Inflammatory macrophage (primary cell): ENCODE results near the gene PTCD1.
"Not testable (repeated sequence)": the region's sequence is repeated elsewhere in the genome, so short reads cannot be mapped to it uniquely, and the experiment has no call there.

Experiments
- DNase-seq, 2 donors: peaks; one replicate each; pipeline ENCODE4 v3.0.0-alpha.2; 2020 to 2022

The PTCD1 gene

DNA sequence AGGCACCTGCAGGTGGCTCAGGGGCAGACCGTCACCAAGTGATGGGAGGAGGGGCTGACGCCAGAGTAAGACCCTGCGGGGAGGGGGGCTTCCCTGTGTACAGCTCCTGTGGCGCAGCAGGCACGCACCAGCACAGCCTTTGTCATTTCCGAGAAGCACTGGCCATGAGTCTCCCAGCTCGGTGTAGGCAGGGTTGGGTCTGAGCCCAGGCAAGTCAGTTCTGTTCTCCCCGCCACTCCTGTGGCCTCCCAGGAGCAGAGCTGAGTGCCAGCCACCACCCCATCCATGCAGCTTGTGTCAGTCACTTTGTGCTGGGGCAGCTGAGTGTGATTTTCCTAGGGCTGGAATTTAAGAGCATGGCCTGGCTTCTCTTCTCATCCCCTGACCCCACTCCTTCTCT is 13.3 kb upstream of the PTCD1 start:
- DNase-seq: no peak

DNA sequence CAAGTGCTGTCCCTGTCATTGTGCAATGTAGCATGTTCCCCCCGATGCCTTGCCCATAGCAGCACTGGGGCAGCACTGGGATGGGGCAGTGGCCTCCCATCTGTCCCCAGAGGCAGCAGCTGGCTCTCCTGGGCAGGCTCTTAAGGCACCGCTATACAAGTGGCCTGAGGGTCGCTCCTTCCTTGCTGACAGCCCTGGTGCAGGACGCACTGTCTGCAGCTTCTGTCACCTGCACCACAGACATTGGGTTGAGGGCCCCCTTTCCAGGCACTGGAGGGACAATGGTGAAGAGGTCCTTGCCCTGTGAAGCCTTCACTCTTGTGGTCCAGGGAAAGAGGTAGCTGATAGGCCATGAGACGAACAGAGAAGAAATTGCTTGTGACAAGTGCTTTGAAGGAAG is 10.7 kb upstream of the PTCD1 start:
- DNase-seq: no peak

DNA sequence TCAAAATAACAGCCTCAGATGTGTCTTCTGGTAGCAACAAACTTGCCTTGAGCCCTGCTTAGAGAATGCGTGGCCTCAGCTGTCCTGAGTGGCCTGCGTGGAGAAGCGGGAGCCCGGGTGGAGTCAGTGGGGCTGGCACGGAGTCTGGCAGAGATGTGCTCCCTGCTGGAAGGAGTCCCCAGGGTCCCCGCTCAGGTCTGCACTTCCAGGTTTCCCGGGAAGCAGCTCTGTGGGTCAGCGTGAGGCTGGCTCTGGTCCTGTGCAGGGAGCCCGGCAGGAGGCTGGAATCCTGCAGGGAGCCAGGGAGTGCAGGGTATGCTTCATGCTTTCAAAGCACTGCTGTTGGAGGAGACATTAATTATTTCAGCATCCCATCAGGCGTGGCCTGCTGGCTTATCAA is 10.3 kb upstream of the PTCD1 start:
- no peak for DNase-seq

DNA sequence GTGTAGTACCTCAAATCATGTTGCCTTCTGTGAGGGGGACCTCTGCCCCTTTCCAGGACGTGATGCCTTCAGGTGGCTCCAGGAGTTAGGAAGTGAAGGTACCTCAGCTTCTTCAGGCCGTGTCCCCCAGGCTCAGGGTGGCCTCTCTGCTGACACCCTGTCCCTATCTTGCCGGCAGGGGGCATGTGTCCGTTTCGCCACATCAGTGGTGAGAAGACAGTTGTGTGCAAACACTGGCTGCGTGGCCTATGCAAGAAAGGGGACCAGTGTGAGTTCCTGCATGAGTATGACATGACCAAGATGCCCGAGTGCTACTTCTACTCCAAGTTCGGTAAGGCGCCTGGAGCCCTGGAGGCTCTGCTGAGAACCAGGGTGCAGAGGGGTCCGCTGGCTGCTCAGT is 9.3 kb upstream of the PTCD1 start:
- DNase-seq: no peak

DNA sequence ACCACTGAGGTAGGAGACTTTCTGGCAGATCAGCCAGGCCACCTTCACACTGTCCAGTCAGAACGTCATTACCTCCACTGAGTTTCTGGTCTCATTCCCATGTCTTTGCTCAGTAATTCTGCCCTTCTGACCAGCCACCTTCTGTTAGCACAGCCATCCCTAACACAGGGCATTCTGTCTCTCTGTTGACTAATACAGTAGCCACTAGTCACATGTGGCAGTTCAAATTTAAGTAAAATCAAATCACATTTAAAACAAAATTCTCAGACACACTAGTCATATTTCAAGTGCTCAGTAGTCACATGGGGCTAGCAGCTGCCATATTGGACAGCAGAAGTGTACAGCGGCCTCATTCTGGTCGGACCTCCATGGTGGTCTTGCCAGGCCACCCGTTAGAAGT is 7.5 kb upstream of the PTCD1 start:
- no peak for DNase-seq

DNA sequence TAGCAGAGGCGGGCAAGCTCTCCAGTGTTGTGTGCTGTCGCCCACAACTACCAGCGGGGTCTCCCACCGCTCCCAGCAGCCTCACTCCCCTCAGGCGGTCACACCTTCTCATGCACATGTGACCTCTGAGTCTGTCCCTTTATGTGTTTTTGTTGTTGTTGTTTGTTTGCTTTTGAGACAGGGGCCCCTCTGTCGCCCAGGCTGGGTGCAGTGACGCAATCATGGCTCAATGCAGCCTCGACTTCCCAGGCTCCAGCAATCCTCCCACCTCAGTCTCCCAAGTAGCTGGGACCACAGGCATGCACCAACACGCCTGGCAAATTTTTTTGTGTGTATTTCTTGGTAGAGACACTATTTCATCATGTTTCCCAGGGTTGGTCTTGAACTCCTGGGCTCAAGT is 1.6 kb upstream of the PTCD1 start:
- DNase-seq: no peak

DNA sequence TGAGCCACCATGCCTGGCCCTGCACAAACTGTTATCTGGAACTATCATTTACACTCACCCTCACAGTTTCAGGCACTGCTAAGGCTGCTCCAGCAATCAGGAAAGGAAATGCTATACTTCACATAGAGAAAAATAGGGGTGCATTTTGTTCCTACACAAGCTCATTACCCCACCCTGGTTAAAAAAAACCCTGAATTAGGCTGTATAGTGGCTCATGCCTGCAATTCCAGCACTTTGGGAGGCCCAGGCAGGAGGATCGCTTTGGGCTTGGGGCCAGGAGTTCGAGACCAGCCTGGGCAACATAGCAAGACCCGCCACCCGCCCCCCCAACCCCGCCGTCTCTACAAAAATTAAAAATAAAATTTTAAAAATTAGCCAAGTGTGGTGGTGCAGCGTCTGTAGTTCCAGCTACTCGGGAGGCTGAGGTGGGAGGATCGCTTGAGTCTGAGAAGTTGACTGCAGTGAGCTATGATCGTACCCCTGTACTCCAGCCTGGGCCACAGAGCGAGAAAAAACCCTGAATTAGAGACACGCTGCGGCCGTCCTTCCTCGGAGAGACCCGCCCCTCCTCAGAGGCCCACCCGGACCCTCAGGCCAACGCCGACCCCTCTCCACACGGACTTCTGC is 539 bp downstream of the PTCD1 start:
- no peak for DNase-seq

DNA sequence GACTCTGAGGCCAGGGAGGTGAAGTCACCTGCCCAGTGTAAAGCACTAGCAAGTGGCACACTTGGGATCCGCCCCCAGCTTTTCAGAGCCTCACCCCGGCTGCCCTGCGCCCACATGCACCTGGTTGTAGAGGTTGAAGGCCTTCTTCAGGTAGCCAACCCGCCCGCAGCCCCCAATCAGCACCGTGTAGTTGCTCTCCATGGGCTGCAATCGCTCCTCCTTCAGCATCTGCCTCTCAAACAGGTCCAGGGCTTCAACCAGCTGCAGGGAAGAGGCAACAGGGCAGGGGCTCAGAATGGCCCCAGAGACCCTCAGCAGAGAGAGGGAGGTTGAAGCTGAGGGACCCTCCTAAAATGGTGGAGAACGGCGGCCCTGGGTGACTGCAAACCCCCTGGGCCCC is 5.4 kb downstream of the PTCD1 start:
- DNase-seq: no peak

DNA sequence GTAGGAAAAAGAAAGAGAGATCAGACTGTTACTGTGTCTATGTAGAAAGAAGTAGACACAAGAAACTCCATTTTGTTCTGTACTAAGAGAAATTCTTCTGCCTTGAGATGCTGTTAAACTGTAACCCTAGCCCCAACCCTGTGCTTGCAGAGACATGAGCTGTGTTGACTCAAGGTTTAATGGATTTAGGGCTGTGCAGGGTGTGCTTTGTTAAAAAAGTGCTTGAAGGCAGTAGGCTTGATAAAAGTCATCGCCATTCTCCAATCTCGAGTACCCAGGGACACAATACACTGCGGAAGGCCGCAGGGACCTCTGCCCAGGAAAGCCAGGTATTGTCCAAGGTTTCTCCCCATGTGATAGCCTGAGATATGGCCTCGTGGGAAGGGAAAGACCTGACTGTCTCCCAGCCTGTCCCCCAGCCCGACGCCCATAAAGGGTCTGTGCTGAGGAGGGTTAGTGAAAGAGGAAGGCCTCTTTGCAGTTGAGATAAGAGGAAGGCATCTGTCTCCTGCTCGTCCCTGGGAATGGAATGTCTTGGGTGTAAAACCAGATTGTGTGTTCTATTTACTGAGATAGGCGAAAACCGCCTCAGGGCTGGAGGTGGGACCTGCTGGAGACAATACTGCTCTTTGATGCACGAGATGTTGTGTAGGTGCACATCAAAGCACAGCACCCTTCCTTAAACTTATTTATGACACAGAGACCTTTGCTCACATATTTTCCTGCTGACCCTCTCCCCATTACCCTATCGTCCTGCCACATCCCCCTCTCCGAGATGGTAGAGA is 6.7 kb downstream of the PTCD1 start:
- DNase-seq: not testable (repeated sequence)

DNA sequence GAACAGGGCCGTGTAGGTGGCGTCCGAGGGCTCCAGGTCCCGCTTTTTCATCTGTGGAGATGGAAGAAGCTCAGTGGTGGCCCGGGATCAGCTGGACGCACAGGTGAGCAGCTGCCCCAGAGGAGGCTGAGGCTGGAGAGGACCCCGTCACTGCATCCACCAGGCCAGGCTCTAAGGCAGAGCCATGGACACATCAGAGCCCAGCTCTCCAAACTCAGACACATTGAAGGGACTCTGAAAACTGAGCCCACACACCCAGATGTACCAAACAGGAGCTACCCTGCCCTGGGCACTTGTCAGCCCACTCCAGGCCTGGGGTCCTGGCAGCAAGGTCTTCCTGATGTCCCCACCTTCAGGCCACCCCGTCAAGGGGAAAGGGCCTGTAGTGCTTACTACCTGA is 8.8 kb downstream of the PTCD1 start:
- no peak for DNase-seq

DNA sequence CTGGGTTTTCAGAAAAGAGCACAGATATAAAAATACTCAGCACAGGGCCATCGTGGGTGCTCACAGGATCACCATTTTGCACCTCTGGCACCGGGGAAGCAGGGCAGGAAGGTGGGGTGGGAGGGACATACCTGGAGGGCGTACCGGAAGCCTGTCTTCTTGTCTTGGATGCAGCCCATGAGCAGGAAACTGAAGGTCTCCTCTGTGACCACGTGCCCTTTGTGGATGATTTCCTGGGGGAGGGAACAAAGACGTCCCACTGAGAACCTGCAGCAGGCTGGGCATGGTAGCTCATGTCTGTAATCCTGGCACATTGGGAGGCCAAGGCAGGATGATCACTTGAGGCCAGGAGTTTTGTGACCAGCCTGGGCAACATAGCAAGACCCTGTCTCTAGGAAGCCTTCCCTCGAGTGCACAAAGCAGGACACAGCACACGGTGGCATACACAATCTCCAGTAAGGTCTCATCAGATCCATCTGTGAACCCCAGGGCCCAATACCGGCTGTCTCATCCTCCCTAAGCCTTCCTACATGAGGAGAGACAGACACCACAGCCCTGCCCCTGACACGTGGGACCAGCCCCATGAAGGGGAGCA is 9.5 kb downstream of the PTCD1 start:
- no peak for DNase-seq

DNA sequence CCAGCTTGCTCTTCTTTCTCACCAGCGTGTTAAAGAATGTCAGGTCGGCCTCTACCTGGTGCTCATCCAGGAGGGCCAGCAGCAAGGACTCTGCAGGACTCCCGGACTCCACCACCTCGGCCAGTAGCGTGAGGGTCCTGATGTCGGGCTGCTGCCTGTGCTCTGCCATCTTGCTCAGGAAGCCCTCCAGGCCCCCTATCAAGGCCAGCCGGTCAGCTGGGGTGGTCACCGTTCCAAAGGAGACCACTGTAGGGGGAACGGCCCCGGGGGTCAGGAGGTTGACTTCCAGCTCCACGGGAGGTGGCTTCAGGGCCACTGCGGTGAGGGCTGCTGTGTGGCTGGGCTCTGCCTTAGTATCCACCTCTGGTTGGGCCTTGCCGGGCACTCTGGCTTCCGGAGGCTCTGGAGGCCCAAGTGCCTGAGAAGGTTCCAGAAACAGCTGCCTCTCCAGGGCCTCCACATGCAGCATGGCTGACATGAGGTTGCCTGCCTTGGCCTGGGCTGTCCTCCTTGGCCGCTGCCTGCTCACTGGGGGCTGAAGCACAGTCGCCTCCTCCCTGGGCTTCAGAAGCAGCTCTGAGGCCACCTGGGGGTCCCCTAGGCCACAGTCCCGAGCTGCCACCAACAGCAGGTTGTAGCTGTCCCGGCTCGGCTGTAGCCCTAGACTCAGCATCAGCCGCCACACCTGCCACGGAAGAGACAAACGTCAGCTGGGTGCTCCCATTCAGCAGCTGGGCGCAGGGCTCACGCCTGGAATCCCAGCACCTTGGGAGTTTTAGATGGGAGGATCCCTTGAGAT is 13.5 kb downstream of the PTCD1 start:
- DNase-seq: no peak

DNA sequence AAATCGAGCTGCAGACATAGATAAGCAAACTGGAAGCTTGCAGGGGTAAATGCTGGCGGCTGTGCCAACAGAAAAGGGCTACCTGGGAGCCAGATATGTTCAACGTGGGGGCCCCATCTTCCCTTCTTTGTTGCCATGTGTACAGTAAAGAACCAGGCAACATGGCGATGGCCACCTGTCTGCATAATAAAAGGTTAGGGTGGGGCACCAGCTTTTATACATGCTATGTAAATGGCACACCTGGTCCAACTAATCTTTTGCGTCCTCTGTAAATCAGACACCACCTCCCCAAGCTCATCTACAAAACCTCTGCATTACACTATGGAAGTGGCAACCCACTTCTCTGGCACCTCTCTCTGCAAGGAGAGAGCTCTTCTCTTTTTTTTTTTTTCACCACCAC is 16.0 kb downstream of the PTCD1 start:
- no peak for DNase-seq

DNA sequence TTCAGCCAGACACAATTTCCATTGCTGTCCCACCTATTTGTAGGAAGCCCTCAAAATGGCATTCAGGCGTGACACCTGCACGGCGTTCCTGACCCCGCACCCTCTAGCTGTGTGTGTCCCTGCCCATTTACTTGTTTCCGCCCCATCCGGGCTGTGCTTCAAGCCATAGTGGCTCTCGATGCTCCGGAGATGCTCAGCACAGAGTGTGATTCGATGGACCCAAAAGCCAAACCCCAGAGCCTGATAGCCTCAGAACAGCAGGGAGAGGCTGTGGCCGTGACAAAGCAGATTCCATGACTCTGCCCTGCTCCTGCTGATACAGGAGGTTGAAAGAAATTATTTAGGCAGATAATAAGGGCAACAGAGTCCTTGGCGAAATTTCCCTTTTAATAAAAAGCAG is 16.4 kb downstream of the PTCD1 start:
- no peak for DNase-seq

DNA sequence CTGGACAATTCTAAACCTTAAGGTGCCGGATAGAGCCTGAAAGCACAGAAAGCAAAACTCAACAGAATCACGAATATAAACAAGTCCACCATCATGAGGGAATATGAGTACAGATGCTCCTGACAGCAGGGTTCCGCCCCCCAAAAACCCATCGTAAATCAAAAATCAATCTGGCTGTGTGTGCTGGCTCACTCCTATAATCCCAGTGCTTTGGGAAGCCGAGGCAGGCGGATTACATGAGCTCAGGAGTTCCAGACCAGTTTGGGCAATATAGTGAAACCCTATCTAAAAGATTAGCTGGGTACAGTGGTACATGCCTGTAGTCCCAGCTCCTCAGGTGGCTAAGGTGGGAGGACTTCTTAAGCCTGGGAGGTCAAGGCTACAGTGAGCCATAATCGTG is 17.6 kb downstream of the PTCD1 start:
- no peak for DNase-seq

DNA sequence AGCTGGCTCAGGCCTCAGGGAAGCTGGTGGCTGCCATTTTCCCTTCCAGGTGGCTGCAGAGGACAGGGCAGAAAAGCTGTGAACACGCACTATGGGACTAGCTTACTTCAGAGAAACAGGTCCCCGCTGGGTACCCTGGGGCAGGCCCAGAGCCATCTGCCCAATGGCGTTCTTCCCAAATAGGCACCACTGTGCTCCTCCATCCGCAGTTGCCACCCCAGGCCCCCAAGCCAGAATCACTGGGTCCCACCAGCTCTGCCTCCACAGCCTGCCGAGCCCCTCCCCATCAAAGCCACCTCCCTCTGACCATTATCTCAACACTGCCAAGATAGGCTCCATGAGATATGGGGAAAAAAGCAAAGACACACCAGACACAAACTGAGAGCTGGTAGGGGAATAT is 18.4 kb downstream of the PTCD1 start:
- no peak for DNase-seq

DNA sequence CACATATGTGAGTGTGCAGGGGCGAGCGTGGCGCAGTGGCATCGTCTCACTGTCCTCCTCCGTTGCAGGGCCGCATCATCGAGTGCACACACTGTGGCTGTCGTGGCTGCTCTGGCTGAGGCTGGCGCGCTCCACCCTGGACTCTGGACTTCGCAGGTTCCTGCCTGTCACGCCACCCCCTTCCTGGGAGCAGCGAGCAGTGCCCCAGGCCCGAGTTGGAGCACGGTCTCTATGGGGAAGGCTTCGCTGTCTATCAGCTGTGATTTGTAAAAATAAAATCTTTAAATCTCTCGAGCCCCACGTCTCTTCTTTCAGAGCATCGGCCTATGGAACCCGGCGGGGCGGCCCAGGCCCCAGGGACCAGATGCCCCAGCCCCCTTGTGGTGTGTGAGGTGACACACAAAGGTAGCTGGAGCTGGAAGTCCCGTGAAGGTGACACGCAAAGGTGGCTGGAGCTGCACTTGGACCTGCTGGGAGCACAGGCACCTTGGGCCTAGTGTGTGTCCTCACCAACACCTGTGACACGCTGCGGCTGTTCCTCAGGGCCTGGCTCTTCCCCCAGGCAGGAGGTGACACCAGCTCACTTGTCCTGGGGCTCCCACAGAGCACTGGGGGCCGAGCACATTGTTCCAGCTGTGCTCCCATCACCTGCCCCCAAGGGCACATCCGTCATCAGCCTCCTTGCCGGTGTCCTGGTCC is 19.1 kb downstream of the PTCD1 start:
- no peak for DNase-seq

DNA sequence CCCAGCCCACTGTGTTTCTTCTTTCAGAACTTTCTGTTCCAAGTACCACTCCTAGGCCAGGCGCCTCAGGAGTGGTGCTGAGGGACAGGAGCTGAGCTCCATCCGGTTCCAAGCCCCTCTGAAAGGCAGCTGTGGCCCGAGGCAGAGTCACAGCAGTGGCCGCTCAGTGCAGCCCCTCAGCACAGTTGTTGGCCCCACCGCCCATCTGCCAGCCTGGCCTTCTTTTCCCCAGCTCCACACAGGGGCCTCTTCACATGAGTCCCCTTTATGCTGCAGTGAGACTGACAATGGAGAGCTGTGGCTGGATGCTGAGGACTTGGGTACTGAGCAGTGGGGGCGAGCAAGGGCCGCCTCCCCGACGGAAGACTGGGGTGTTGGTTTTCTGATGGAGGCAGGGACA is 20.3 kb downstream of the PTCD1 start:
- no peak for DNase-seq

DNA sequence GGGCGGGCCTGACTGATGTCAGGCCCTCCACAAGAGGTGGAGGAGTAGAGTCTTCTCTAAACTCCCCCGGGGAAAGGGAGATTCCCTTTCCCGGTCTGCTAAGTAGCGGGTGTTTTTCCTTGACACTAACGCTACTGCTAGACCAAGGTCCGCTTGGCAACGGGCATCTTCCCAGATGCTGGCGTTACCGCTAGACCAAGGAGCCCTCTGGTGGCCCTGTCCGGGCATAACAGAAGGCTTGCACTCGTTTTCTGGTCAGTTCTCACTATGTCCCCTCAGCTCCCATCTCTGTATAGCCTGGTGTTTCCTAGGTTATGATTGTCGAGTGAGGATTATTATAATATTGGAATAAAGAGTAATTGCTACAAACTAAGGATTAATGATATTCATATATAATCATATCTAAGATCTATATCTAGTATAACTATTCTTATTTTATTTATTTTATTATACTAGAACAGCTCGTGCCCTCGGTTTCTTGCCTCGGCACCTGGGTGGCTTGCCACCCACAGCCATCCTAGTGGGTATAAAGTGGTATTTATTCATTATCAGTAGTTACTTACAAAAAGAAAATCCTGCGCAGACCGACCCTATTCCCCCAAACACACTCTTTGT is 23.0 kb downstream of the PTCD1 start:
- DNase-seq: peak; percentile 40 to 43

DNA sequence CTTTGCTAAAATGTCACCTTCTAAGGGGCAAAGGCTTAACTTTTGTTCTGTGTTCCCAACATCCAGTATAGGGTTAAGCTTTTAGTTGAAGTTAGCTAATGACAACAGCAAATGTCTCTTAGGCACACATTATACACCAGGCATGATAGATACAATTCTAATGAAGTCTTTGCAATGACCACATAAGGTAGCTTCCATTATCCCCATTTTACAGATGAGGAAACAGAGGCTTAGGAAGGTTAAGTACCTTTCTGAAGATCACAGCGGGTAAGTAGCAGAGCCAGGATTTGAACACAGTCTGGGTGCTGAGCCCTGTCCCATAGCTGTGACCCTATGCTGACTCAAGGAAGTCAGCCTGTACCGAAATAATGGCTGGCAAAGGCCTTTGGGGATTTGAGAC is 28.0 kb downstream of the PTCD1 start:
- no peak for DNase-seq

DNA sequence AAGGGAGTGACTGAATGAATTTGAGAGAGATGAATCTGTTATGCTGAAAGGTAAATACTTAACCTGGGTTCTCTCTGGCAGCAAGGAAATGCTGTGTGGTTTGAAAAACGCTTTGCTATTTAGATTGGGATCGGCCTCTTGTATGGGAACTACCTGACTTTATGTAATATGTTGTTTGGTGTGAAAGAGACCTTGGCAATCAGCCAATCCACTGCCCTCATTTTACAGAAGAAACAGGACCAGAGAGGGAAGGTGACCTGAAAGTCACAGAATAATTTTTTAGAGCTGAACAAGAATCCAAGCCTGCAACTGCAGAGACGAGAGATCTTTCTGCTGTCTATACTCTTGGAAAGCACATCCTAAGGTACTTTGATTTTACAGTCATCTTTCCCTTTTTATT is 28.8 kb downstream of the PTCD1 start:
- no peak for DNase-seq

DNA sequence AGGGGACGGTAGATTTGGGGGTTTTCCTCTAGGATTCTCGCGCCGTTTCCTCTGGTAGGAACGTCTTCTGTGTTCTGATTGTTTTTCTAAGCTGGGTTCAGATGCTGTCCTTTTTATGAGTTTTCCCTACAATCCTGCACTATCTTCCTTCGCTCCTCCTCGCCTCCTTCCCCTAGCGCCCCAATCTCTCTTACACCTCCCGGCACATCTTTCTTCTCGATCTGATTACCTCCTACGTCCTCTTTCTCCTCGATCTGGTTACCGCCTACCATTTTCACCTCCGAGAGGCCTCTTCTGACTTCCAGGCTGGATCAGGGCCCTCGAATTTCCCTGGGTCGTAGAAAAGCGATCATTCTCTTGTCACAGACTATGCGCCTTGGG is 29.4 kb downstream of the PTCD1 start:
- DNase-seq: no peak
